GM18858 (cell line): ENCODE data around the gene GLIS2.

ENCODE experiments used
- ATAC-seq: cut with Tn5 transposase; IDR thresholded peaks from one replicate; pipeline ENCODE4 v1.9.1; 2021; ENCODE audit not compliant: unreplicated experiment

Gene GLIS2

DNA sequence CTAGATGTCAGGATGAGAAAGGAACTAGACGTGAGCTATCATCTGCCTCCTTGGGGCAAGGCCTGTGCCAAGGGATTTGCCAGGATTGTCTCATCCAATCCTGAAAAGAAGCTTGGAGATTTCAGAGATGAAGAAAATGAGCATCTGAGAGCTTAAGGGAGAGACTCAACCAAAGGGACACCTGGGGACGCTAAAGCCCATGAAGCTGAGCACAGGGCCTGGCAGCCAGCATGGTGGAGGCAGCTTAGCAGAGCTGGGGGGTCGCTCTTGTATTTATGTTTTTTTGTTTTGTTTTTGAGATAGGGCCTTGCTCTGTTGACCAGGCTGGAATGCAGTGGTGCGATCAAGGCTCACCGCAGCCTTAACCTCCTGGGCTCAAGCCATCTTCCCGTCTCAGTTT is 18.4 kb upstream of the GLIS2 start:
- ATAC-seq = no peak

DNA sequence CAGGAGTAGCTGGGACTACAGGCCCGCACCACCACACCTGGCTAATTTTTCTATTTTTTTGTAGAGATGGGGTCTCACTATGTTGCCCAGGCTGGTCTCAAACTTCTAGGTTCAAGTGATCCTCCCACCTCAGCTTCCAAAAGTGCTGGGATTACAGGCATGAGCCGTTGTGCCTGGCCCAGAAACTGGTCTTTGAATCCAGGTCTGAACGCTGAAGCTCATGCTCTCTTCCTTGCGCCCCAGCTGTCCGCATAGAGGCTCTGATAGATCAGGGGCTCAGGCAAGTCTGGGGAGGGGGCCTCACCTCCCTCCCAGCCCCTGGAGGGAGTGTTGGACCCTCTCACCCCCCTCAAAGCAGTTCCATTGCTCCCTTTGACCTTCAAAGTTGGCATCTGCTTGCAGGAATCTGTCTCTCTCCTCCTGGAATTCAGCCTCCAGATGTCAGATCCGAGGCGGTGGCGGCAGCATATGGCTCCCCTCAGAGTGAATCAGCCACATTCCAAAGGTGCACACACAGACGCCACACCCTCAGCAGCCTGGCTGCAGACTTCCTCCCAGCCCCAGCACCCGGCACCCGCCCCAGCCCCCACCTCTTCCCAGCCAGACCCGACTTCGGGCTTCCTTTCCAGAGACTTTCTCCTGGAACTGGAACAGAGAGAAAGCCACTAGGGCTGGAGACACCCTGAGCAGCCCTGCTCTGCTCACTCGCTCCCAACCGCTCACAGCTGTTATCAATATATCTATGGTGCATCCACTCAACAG is 16.9 kb upstream of the GLIS2 start:
- ATAC-seq = no peak

DNA sequence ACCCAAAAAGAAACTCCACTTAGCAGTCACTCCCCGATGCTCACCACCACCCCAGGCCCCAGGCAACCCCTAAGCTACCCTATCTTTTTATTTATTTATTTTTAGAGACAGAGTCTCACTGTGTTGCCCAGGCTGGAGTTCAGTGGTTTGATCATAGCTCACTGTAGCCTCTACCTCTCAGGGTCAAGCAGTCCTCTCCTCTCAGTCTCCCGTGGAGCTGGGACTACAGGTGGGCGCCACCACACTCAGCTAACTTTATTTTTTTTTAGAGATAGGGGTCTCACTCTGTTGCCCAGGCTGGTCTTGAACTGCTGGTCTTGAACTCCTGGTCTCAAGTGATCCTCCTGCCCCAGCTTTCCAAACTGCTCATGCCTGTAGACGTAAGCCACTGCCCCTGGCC is 14.7 kb upstream of the GLIS2 start:
- no peak for ATAC-seq

DNA sequence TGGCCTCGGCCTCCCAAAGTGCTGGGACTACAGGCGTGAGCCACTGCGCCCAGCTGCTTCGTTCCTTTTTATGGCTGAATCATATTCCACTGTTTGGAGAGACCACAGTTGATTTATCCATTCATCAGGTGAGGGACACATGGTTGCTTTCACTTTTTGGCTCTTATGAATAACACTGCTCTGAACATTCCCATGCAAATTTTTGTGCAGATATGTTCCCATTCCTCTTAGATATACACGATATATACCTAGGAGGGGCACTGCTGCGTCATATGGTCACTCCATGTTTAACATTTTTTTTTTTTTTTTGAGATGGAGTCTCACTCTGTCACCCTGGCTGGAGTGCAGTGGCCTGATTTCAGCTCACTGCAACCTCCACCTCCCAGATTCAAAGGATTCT is 13.9 kb upstream of the GLIS2 start:
- no peak for ATAC-seq

DNA sequence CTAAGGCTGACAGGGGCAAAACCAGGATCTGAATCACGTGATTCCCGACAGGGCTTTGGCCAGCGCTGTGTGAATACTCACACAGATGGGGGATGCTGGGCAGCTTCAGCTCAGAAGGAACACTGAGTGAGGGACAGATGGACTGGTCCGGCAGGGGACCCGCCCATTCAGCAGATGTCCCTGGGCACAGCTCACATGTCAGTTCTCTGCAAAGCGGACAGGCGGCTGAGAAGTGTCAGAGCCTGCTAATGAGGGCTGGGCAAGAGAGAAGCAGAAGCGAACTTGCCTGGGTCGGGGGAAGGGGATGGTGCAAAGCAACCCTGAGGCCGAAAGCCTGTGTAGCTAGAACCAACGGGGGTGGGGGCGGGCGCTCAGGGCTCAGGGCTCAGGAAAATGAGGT is 11.9 kb upstream of the GLIS2 start:
- ATAC-seq = no peak

DNA sequence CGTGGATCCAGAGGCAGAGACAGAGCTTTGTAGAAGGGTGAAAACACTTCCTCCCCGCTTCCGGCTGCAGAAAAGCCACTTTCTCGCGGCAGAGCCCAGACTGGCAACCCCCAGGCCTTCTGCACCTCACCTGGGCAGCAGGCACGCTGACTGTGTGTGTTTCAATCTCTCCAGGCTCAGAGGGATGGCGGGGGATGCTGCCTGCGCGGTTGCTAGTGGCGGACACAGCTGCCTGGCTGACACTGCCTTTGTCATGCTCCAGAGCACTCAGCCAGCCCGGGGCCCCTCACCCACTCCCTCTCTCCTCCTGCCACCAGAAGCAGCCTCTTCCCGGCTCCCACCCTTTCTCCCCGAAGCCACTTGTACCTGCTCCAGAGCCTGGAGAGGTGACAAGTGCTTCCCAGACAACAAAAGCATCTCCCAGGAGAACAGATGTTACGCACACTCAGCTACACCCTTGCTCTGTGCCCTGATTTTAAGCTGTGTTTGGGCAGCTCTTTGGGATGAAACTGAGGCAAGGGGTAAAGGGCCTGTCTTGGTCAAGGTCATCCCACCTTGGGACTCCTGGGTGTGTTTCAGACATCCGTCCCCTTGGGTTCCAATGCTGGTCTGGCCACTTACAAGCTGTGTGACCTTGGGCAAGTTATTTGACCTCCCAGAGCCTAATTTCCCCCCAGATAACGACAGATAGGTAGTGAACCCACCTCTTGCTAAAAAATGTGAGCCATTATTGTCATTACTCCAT is 9.2 kb upstream of the GLIS2 start:
- ATAC-seq = no peak

DNA sequence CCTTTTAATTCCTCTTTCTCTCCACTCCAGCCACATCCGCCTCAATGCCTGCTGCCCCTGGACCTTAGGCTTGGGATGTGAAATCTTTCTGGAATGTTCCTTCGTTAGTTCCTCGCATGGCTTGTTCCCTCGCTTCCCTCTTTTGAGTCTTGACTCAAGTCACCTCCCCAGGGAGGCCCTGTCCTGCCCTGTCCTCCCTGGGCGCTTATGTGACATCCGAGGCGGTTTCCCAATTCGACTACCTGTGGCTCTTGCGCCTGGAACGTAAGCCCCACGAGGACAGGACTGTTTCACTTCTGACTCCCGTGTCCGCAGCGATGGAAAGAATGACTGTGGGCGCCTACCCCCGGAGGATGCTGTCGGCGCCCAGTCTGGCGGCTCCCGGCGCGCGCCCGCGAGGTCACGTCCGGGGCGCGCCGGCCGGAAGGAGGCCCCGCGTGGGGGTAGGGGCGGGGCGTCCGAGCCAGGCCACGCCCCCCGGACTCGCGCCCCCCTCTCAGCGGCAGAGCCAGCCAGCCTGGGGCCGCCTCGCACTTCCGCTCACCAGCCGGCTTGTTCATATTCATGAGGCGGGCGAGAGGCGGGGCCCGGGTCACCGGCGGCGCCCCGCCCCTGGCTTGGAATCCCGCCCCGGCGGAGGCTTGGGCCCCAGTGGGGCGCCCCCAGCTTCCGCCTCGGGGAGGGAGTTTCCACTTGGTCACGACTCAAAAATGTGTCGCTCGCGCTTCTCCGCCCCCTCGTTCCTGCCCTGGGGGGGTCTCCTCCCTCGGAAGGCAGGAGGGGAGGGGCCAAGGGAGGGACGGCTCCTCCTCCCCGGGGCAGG is 8.4 kb upstream of the GLIS2 start:
- peak; percentile 86 for ATAC-seq

DNA sequence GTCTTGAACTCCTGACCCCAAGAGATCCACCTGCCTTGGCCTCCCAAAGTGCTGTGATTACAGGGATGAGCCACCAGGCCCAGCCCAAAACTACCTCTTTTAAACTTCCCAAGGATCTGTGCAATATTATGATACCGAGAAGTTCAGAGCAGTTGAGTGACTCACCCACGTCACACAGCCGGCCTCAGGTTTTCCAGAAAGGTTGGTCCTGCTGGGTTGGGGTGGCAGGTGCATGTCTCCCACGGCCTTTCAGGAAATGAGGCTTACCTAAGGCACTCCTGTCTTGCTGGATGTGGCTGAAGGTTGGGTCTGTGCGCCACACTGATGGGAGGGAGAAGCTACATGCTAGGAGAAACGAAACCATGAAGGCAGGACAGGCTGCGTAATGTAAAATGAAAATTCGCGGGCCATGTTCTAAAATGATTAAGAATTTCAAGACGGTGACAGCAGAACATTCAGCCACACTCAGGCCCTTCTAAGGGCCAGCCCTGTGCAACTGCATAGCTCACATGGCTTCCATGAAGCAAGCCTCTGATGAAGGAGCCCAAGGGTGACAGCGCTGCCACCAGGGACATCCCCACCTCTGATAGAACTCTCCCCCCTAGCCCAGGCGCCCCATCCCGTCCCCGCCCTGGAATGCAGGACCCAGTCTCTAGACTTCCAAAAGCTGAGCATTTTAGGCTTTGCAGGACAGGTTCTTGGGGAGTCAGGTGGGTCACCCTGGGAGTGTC is 6.6 kb upstream of the GLIS2 start:
- no peak for ATAC-seq

DNA sequence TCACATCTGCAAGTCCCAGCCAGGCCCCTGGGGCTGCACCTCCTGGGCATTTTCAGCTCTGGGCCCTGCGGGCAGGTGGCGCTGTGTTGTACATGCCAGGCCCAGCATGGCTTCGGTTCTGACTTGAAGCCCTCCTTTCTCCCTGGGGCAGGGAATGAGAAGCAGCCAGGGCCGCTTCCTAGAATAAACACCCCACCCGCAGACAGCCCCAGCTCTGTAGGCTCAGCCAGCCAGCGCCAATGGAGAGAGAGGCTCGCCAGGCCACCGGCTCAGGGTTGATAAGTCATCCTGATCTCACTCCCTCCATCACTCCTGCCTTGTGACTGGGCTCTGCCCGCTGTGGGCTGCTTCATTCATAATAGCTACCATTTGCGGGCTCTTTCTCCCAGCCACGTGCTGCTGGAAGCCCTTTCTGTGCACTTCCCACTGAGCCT is 6.0 kb upstream of the GLIS2 start:
- no peak for ATAC-seq

DNA sequence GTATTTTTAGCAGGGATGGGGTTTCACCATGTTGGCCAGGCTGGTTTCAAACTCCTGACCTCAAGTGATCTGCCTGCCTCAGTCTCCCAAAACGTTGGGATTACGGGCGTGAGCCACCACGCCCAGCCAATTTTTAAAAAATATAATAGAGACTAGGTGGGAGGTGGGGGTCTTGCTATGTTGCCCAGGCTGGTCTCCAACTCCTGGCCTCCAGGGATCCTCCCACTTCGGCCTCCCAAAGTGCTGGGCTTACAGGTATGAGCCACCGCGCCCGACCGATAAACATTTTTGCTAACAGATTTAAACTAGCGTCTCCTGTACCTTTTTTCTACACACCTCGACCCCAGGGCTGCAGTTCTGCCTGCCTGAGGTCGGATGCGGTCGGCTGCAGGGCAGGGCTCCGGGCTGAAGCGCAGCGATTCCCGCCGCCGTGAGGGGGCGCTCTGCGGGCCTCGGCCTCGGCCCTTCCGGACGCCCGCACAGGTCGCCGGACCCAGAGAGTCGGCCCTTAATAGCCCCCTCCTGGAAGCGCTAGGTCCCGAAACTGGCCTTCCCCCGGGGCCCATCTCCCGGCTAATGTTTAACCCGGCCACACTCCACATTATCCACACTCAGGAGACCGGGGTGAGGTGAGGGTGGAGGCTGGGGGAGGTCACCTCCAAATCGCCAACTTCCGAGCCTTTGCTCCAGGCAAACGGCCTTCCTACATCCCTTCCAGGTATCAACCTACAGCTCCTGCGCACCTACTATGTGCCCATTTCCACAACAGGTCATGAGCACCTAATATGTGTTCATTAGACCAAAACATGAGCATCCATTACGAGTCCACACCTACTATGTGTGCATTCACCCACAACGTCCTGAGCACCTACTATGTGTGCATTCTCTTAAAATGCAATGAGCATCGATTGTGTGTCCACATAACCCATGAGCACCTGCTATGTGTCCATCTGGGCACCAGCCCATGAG is 2.0 kb upstream of the GLIS2 start:
- no peak for ATAC-seq

DNA sequence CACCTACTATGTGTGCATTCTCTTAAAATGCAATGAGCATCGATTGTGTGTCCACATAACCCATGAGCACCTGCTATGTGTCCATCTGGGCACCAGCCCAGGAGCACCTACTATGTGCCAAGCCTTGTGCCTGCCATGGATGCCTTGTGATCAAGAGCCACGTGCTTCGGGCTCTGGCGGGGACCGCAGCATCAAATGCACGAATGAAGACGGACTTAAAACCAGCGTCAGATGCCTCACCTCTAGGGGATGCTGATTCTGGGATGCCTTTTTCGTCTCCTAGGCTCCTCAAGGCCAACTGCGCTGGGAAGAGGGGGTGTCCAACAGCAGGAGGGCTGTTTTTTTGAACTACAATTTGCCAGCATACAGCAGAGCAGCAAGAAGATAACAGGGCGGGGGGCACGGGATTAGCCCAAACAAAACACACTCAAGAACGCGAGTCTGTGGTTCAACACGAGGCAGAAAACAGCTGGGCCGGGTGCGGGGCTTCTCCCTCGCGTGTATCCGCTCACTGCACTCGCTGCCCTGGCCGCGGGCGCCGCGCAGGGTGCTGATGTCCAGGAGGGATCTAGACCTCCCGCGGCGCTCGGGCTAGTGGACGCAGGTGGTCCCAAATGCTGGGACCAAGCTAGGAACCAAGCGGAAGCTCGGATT is 1.2 kb upstream of the GLIS2 start:
- no peak for ATAC-seq

DNA sequence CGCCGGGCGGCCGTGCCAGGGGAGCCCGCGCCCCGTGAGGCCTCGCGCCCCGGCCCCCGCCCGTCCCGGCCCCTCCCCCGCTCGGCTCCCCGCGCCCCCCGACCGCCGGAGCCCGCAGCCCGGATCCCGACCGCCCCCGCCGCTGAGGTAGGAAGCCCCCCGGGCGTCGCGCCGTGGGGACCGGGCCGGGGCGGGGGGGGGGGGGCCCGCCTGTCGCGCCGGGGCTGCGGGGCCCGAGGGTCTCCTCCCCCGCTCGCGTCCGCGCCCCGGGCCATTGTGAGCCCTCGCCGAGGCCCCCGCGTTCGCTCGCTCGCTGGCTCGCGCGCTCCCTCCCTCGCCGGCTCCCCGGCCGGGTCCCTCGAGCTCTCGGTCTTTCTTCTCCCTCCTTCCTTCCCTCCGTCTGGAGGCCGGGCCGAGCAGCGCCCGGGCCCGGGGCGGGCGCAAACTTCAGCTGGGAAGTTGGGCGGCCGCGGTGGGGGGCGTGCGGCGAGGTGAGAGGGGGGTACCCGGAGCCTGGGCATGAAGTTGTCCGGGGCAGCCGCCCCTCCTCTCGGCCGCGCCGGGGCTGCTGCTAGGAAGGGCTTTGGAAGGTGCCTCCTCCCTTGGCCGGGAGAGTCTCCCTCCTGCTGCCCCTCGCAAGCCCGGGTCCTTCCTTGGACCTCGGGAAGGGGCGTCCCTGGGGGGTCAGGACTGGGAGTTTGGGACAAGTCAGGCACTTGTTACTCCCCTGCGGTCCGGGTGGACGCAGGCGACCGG is 419 bp downstream of the GLIS2 start:
- ATAC-seq = no peak

DNA sequence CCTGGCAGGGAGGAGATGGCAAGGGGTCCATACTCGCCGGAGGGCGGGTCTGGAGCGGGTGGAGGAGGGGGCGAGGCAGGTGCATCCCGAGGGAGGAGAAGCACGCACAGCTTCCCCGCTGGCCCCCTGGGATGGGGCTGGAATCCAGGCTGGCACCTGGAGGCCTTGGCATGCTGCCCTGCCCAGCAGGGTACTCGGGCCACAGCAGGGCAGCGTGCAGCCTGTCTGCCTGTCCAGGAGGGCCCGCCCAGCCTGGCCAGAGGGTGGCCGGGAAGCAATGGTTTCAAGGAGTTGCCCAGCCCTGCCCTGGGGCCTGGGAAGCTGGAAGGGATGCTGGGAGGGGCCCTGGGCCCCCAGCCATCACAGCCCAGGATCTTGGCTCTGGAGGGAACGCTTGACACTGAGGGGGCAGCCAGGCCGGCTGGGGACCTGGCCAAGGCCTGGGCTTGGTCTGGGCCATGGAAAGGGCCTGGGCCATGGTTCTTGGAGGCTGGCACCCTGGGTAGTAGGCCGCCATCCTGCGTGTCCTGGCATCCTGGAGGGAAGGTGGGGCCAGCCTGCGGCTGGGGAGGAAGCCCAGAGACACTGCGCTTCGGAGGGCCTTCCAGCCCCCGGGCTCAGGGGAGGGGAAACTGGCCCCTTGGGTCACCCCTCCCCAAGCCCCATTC is 1.1 kb downstream of the GLIS2 start:
- no peak for ATAC-seq

DNA sequence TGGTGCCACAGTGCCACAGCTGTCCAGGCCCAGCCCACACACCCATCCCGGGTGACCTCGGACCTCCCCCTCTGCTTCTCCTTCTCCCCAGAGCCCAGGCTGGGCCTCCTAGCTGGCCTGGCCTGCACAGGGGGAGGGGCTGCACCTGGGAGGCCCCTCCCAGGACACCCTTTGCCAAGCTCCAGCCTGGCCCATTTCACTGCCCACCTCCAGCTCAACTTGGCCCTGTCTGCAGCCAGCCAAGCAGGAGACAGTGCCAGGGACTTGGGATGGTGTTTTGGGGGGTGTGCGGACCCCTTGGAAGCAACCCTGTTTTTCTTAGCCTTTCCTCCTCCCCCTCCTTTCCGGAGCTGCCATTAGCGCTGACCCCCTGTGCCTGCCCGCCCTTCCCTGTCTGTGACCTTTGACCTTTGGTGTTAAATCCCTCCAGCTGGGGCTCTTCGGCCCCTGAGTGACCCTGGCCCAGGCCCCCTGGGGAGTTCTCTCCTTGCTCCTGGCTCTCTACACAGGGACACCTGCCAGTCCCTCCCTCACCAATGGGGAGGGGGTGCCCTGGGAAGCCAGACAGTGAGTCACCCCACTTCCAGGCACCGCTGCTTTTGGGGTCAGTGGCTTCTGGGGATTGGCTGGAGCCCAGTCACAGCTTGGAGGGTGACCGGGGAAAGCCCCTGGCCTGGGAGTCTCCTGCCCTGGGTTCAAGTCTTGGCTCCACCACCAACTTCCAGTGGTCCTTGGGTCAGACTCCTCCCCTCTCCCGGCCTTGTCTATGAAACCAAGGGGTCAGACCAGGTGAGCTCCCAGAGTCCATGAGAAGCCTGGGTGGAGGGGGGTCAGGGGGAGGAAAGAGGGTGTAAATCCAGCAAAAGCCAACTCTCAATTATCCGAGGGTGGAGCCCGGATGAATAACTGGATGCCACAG is 1.9 kb downstream of the GLIS2 start:
- ATAC-seq = no peak

DNA sequence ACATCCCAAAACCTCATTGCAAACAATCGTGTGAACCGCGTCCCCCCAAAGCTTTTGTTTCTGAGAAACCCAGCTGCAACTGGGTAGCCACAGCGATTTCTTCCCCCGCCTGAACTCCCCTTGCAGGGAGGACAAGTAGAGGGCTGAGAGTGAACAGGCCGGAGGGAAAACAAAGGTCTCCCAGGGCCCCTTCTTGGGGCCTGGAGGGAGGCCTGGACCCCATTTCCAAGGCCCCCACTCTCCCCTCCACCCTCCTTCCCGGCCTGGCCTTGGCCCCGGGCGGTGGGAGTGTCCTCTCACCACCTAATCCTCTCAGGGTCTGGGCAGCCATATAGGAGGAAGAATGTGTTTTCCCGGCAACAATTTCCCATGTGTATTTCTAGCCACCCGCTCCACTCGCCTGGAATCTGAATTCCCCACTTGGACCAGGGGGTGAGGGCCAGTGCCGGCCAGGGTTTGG is 2.6 kb downstream of the GLIS2 start:
- ATAC-seq = no peak

DNA sequence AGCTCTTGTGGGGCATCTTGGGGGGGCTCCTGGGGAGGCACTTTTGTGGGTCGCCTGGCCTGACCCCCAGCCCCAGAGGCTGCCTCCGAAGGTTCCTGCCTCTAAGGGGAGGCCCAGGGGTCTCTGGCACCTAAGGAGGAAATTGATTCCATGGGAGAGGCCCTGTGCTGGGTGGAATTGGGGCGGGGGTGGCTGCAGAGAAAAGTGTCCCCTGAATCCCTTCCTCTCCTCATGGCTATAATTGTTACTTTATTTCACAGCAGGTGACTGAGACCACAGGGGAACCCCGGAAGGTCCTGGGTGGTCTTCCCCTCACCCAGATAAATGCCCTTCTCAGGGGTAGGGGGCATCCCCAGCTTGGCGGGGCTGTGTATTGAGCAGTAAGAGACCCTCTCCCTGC is 3.1 kb downstream of the GLIS2 start:
- ATAC-seq = no peak
